Activated CD4-positive, alpha-beta T cell treated with anti-CD3 and anti-CD28 coated beads, Interleukin-2, amount 10 ng/mL, durations not matched to agents 24 days and 14 days (primary cell): ENCODE results near the gene HS3ST5. TPM values are rescaled to one million over a fixed set of nuclear protein-coding genes. Genes with fewer than 3 reads are reported as not detected.

Source experiments
- DNase-seq: peaks from one replicate; pipeline ENCODE4 v3.0.0; 2022
- H3K27ac Mint-ChIP-seq: one replicate; pipeline ENCODE4 v1.8.0; 2022; ENCODE audit warnings: mild to moderate bottlenecking, mixed read lengths
- H3K27me3 Mint-ChIP-seq: one replicate; pipeline ENCODE4 v1.8.0; 2022; ENCODE audit warnings: mixed read lengths
- H3K36me3 Mint-ChIP-seq: one replicate; pipeline ENCODE4 v1.8.0; 2022; ENCODE audit warnings: low read depth, mild to moderate bottlenecking, mixed read lengths
- H3K4me1 Mint-ChIP-seq: one replicate; pipeline ENCODE4 v1.8.0; 2021; ENCODE audit warnings: mixed read lengths
- H3K4me3 Mint-ChIP-seq: one replicate; pipeline ENCODE4 v1.8.0; 2022; ENCODE audit warnings: mild to moderate bottlenecking, moderate library complexity, mixed read lengths
- H3K9me3 Mint-ChIP-seq: one replicate; pipeline ENCODE4 v1.8.0; 2021; ENCODE audit warnings: mixed read lengths
- intact Hi-C: fragments of 100-400 bp; cut with micrococcal nuclease; formaldehyde crosslinking; loops from one replicate; pipeline ENCODE4 v1.15.1; 2023
- total RNA-seq: library from RNA; stranded (reverse); gene quantifications from 2 replicates; pipeline ENCODE4 v1.2.3, GENCODE V29; 2022

The HS3ST5 gene
- total RNA-seq, 1 donor from 2014 or later: not detected

GRCh38 chr6:114310053-114310452 lies 32.8 kb downstream of the HS3ST5 start:
- H3K4me3 Mint-ChIP-seq: no peak overlapping the region
- no peaks in the 10 kb centered on the region for H3K9me3 Mint-ChIP-seq
- no peaks in the 10 kb centered on the region for H3K36me3 Mint-ChIP-seq
- H3K27me3 Mint-ChIP-seq: no peaks in the 10 kb centered on the region
- intact Hi-C loops: no loop called here
- no peak for DNase-seq
- no peak overlapping the region for H3K27ac Mint-ChIP-seq
- no peaks in the 10 kb centered on the region for H3K4me1 Mint-ChIP-seq

GRCh38 chr6:114304304-114304887 lies 38.4 kb downstream of the HS3ST5 start:
- H3K27ac Mint-ChIP-seq: no peak overlapping the region
- H3K4me1 Mint-ChIP-seq: no peaks in the 10 kb centered on the region
- DNase-seq: no peak
- H3K27me3 Mint-ChIP-seq: no peaks in the 10 kb centered on the region
- H3K9me3 Mint-ChIP-seq: no peaks in the 10 kb centered on the region
- H3K4me3 Mint-ChIP-seq: no peak overlapping the region
- intact Hi-C loops: loop anchor here (10.0 kb wide), 2 partner anchors 210 to 310 kb away; no protein-coding TSS in a partner anchor
- no peaks in the 10 kb centered on the region for H3K36me3 Mint-ChIP-seq

- no peak for DNase-seq
- Mint-ChIP-seq H3K4me1 (no peaks in the 10 kb centered on the region), H3K4me3 (no peak overlapping the region), H3K9me3 (no peaks in the 10 kb centered on the region), H3K36me3 (no peaks in the 10 kb centered on the region), H3K27me3 (no peaks in the 10 kb centered on the region), H3K27ac (no peak overlapping the region)
- intact Hi-C loops: loop anchor here (10.0 kb wide), 2 partner anchors 207 to 307 kb away; no protein-coding TSS in a partner anchor
Measured at GRCh38 chr6:114301596-114302219, 41.1 kb downstream of the HS3ST5 start.

- Mint-ChIP-seq H3K9me3 (no peaks in the 10 kb centered on the region), H3K27me3 (no peaks in the 10 kb centered on the region), H3K36me3 (no peaks in the 10 kb centered on the region), H3K4me3 (no peak overlapping the region), H3K27ac (no peak overlapping the region), H3K4me1 (no peaks in the 10 kb centered on the region)
- DNase-seq: no peak
- intact Hi-C loops: no loop called here
Measured at GRCh38 chr6:114297135-114297534, 45.7 kb downstream of the HS3ST5 start.

- no peak for DNase-seq
- intact Hi-C loops: no loop called here
- H3K4me1 Mint-ChIP-seq: no peaks in the 10 kb centered on the region
Measured at GRCh38 chr6:114292431-114292830, 50.4 kb downstream of the HS3ST5 start.

GRCh38 chr6:114291428-114291827 lies 51.4 kb downstream of the HS3ST5 start:
- intact Hi-C loops: no loop called here
- Mint-ChIP-seq H3K27me3 (no peaks in the 10 kb centered on the region), H3K9me3 (no peaks in the 10 kb centered on the region), H3K36me3 (no peaks in the 10 kb centered on the region), H3K27ac (no peak overlapping the region), H3K4me1 (no peaks in the 10 kb centered on the region), H3K4me3 (no peak overlapping the region)
- DNase-seq: no peak

More at GRCh38 chr6:114292431-114292830, 50.4 kb downstream of the HS3ST5 start:
- Mint-ChIP-seq H3K9me3 (no peaks in the 10 kb centered on the region), H3K36me3 (no peaks in the 10 kb centered on the region), H3K27me3 (no peaks in the 10 kb centered on the region), H3K4me3 (no peak overlapping the region), H3K27ac (no peak overlapping the region)

- H3K4me1 Mint-ChIP-seq: no peaks in the 10 kb centered on the region
- no peak overlapping the region for H3K4me3 Mint-ChIP-seq
- H3K9me3 Mint-ChIP-seq: no peaks in the 10 kb centered on the region
- intact Hi-C loops: no loop called here
- H3K27me3 Mint-ChIP-seq: no peaks in the 10 kb centered on the region
- H3K27ac Mint-ChIP-seq: no peak overlapping the region
- DNase-seq: no peak
- no peaks in the 10 kb centered on the region for H3K36me3 Mint-ChIP-seq
Measured at GRCh38 chr6:114290864-114291263, 52.0 kb downstream of the HS3ST5 start.

GRCh38 chr6:114288701-114289495 lies 53.9 kb downstream of the HS3ST5 start:
- H3K27ac Mint-ChIP-seq: no peak overlapping the region
- H3K4me3 Mint-ChIP-seq: no peak overlapping the region
- H3K36me3 Mint-ChIP-seq: no peaks in the 10 kb centered on the region
- H3K9me3 Mint-ChIP-seq: no peaks in the 10 kb centered on the region
- H3K27me3 Mint-ChIP-seq: no peaks in the 10 kb centered on the region
- H3K4me1 Mint-ChIP-seq: no peaks in the 10 kb centered on the region
- intact Hi-C loops: no loop called here
- DNase-seq: no peak

- Mint-ChIP-seq H3K9me3 (no peaks in the 10 kb centered on the region), H3K4me1 (no peaks in the 10 kb centered on the region), H3K36me3 (no peaks in the 10 kb centered on the region), H3K27me3 (peaks cover 2% of the 10 kb centered on the region), H3K4me3 (no peak overlapping the region), H3K27ac (no peak overlapping the region)
- intact Hi-C loops: no loop called here
- DNase-seq: no peak
Measured at GRCh38 chr6:114287461-114287860, 55.4 kb downstream of the HS3ST5 start.

- H3K27ac Mint-ChIP-seq: no peak overlapping the region
- intact Hi-C loops: no loop called here
- peaks cover 7% of the 10 kb centered on the region for H3K27me3 Mint-ChIP-seq
- no peak overlapping the region for H3K4me3 Mint-ChIP-seq
- H3K9me3 Mint-ChIP-seq: no peaks in the 10 kb centered on the region
- no peaks in the 10 kb centered on the region for H3K36me3 Mint-ChIP-seq
- no peak for DNase-seq
- no peaks in the 10 kb centered on the region for H3K4me1 Mint-ChIP-seq
Measured at GRCh38 chr6:114286211-114286610, 56.6 kb downstream of the HS3ST5 start.

GRCh38 chr6:114284281-114284680 lies 58.5 kb downstream of the HS3ST5 start:
- Mint-ChIP-seq H3K36me3 (no peaks in the 10 kb centered on the region), H3K27ac (no peak overlapping the region), H3K4me3 (no peak overlapping the region), H3K27me3 (peaks cover 7% of the 10 kb centered on the region), H3K9me3 (no peaks in the 10 kb centered on the region), H3K4me1 (no peaks in the 10 kb centered on the region)
- intact Hi-C loops: no loop called here
- no peak for DNase-seq

GRCh38 chr6:114282292-114282691 lies 60.5 kb downstream of the HS3ST5 start:
- Mint-ChIP-seq H3K9me3 (no peaks in the 10 kb centered on the region), H3K4me3 (no peak overlapping the region), H3K36me3 (no peaks in the 10 kb centered on the region), H3K27me3 (peaks cover 7% of the 10 kb centered on the region), H3K27ac (no peak overlapping the region), H3K4me1 (no peaks in the 10 kb centered on the region)
- intact Hi-C loops: no loop called here
- no peak for DNase-seq

GRCh38 chr6:114281496-114281895 lies 61.3 kb downstream of the HS3ST5 start:
- no peak overlapping the region for H3K27ac Mint-ChIP-seq
- H3K27me3 Mint-ChIP-seq: peaks cover 7% of the 10 kb centered on the region
- no peaks in the 10 kb centered on the region for H3K9me3 Mint-ChIP-seq
- no peaks in the 10 kb centered on the region for H3K36me3 Mint-ChIP-seq
- H3K4me3 Mint-ChIP-seq: no peak overlapping the region
- no peak for DNase-seq
- no peaks in the 10 kb centered on the region for H3K4me1 Mint-ChIP-seq
- intact Hi-C loops: no loop called here

- Mint-ChIP-seq H3K4me3 (no peak overlapping the region), H3K9me3 (no peaks in the 10 kb centered on the region), H3K36me3 (no peaks in the 10 kb centered on the region), H3K27ac (no peak overlapping the region), H3K27me3 (peaks cover 7% of the 10 kb centered on the region), H3K4me1 (no peaks in the 10 kb centered on the region)
- no peak for DNase-seq
- intact Hi-C loops: no loop called here
Measured at GRCh38 chr6:114280239-114280982, 62.4 kb downstream of the HS3ST5 start.
